Measurements from ENCODE around the gene SORL1.
A peak's percentile ranks its signal among the peaks of the same experiment; 100 is the strongest.

The SORL1 gene

DNA sequence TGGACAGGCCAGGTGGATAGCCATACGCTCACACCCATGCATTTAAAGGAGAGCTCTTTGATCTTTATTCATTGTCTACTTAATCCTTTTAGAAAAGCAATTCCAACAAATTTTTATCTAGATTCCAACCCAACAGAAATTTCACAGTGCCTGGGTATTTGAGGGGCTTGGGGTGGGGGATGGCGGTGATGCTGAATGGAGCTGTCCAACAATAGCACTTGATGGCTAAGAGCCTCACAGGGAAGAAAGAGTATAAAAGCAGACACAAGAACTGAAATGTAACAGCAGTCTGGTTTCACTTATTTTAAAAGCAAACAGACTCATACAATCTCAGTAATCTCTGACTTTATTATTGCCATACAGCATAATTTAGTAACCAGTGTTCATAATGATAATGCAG, 102.4 kb downstream of the SORL1 start:
- no peak for DNase-seq (ENCODE audit: low read depth)
- TF ChIP-seq, protein P1, sequence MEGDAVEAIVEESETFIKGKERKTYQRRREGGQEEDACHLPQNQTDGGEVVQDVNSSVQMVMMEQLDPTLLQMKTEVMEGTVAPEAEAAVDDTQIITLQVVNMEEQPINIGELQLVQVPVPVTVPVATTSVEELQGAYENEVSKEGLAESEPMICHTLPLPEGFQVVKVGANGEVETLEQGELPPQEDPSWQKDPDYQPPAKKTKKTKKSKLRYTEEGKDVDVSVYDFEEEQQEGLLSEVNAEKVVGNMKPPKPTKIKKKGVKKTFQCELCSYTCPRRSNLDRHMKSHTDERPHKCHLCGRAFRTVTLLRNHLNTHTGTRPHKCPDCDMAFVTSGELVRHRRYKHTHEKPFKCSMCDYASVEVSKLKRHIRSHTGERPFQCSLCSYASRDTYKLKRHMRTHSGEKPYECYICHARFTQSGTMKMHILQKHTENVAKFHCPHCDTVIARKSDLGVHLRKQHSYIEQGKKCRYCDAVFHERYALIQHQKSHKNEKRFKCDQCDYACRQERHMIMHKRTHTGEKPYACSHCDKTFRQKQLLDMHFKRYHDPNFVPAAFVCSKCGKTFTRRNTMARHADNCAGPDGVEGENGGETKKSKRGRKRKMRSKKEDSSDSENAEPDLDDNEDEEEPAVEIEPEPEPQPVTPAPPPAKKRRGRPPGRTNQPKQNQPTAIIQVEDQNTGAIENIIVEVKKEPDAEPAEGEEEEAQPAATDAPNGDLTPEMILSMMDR (conservative IDR thresholded peaks at IDR 0.05; ENCODE audit: control insufficient read depth, insufficient read depth, low read depth, low read length): no peak
- H3K4me3 ChIP-seq (ENCODE audit: control insufficient read depth, low read depth, low read length): no peak overlapping the region

DNA sequence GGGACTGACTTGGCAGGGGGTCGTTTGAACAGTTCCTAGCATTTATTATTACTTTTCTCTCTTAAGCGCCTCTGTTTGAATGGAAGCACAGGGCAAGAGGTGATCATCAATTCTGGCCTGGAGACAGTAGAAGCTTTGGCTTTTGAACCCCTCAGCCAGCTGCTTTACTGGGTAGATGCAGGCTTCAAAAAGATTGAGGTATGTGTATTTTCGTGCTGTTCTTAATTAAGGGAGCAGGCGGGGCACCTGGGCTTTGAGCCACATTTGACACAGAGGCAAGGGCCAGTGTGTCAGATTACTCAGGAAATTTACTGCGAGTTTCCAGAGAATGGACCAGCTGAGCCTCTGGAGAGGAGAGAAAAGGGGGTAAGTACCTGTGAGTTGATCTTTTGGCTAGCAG, 103.0 kb downstream of the SORL1 start:
- no peak overlapping the region for H3K4me3 ChIP-seq (ENCODE audit: control insufficient read depth, low read depth, low read length)
- DNase-seq (ENCODE audit: low read depth): peak; percentile 10
- TF ChIP-seq, protein P1 (conservative IDR thresholded peaks at IDR 0.05; ENCODE audit: control insufficient read depth, insufficient read depth, low read depth, low read length): no peak

DNA sequence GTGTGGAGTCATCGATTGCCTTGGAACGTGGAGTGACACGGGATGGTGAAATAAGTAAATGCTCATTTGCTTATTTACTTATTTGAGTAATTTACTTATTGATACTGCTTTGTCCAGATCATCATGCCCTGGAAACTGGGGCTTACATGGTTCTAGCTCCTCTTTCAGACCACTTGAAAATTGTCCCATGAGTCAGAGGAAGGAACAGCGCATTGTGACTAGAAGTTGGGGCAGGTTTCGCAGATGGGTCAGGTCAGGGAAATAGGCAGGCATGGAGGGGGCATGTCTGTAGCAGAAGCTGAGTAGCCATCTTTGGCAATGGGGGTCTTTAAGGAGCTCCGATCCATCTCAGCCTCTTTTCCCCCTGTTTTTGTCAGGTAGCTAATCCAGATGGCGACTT, 104.8 kb downstream of the SORL1 start:
- DNase-seq (ENCODE audit: low read depth): no peak
- TF ChIP-seq, protein P1 (conservative IDR thresholded peaks at IDR 0.05; ENCODE audit: control insufficient read depth, insufficient read depth, low read depth, low read length): no peak
- no peak overlapping the region for H3K4me3 ChIP-seq (ENCODE audit: control insufficient read depth, low read depth, low read length)

DNA sequence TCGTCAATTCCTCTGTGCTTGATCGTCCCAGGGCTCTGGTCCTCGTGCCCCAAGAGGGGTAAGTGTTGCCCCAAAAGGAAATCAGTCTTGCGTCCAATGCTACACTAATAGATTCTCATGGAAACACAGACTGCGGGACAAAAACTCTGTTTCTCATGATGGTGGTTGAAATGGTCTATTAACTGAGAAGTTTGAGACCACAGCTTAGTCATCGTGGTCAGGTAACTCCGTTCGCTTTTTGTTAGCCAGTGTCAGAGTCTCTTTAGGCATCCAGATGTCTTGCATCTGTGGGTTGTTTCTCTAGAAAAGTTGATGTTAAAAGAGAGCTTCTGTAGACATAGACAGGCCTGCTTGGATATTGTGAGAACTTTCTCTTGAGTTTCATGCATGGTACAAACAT, 105.2 kb downstream of the SORL1 start:
- no peak overlapping the region for H3K4me3 ChIP-seq (ENCODE audit: control insufficient read depth, low read depth, low read length)
- TF ChIP-seq, protein P1 (conservative IDR thresholded peaks at IDR 0.05; ENCODE audit: control insufficient read depth, insufficient read depth, low read depth, low read length): no peak
- peak; percentile 47 for DNase-seq (ENCODE audit: low read depth)

DNA sequence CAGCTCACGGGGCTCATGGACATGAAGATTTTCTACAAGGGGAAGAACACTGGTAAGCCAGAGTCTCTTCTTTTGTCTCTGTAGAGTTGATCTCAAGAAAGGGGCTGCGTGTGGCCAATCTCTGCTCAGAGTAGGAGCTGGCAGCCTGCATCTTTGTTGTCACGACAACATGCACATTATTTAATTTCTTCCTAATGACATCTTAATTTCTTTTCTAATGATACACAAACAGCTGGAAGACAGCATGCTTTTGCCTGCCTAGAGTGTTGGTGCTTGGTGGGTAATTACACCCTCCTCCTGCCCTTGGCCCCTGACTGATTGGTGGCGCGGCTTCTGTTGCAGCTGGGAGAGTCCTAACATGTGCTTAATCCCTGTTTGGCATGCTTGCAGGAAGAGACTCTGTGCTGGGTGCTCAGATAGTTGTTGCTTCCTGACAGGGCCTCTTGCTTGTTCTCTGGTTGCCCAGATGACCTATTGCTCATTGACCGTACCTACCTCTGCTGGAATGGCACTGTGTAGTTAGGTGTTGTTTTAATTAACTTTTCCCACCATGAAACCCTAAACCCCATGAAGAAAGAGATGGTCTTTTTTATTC, 107.6 kb downstream of the SORL1 start:
- no peak overlapping the region for H3K4me3 ChIP-seq (ENCODE audit: control insufficient read depth, low read depth, low read length)
- DNase-seq (ENCODE audit: low read depth): no peak
- TF ChIP-seq, protein P1 (conservative IDR thresholded peaks at IDR 0.05; ENCODE audit: control insufficient read depth, insufficient read depth, low read depth, low read length): no peak

DNA sequence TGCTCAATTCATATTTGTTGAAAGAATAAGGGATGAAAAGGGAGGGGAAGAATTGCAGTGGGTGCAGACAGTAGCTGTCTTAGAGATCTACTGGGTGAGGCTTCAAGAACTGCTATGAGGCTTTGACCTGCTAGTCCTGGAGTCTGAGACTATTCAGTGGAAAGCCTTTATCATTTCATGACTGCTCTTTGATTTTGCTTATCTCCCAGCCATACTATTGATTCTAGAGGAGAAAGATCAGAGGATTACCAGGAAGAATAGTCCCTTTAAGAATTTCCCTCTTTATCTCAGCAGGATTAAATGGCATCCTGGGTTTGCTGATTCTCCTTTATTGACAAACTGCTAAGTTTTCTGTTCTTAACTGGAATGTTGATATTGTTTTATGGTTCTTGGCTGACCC, 108.1 kb downstream of the SORL1 start:
- TF ChIP-seq, protein P1 (conservative IDR thresholded peaks at IDR 0.05; ENCODE audit: control insufficient read depth, insufficient read depth, low read depth, low read length): no peak
- DNase-seq (ENCODE audit: low read depth): no peak
- H3K4me3 ChIP-seq (ENCODE audit: control insufficient read depth, low read depth, low read length): no peak overlapping the region

DNA sequence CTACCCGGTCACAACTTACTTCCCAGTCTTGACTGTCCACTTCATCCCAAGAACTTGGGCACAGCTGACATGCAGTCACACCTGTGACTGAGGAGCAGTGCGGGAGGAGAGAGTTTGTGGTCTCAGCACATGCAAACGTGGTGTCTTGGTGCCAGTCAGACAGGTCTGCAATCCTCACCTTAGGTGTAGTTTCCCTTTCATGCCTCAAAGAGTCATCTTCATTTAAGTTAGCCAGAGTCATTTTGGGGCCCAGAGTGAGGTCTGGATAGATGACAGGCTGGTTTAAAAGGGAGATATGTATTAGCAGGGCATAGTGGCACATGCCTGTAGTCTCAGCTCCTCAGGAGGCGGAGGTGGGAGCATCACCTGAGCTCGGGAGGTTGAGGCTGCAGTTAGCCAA, 109.1 kb downstream of the SORL1 start:
- TF ChIP-seq, protein P1 (conservative IDR thresholded peaks at IDR 0.05; ENCODE audit: control insufficient read depth, insufficient read depth, low read depth, low read length): no peak
- no peak for DNase-seq (ENCODE audit: low read depth)
- H3K4me3 ChIP-seq (ENCODE audit: control insufficient read depth, low read depth, low read length): no peak overlapping the region

Measured in fibroblast of mammary gland (primary cell).